D721Med (cell line): ENCODE data around the gene LNP1.
A peak's percentile ranks its signal among the peaks of the same experiment; 100 is the strongest.
"Not testable (repeated sequence)": the region's sequence is repeated elsewhere in the genome, so short reads cannot be mapped to it uniquely, and the experiment has no call there.

Experiments used
- DNase-seq: peaks from one replicate; pipeline ENCODE4 v3.0.0; 2011; ENCODE audit warnings: low spot score; ENCODE audit not compliant: insufficient read length
- FAIRE-seq: peaks from 2 replicates; lab custom pipeline; 2011; peaks lifted over from hg19 to GRCh38; lab: Jason Lieb, UNC
- TF ChIP-seq, protein P1 (sequence below): IDR thresholded peaks from 2 replicates; pipeline ENCODE4 v1.5.1; 2012; ENCODE audit warnings: mild to moderate bottlenecking, control low read depth; ENCODE audit not compliant: insufficient read depth; ENCODE audit errors: missing control alignments

Gene LNP1

DNA sequence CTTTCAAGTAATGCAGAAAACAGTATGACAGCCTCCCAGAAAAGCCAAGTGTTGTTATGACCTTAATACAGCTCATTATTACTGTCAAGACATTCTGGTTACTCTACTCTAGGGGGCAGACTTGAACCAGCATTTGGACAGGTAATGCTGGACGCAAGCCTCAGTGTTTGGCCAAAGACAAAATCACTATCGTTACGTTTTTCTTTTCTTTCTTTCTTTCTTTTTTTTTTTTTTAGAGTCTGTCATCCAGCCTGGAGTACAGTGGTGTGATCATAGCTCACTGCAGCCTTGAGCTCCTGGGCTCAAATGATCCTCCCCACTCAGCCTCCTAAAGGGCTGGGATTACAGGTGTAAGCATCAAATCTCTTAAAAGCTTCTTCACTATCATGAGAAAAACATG, 61.7 kb downstream of the LNP1 start:
- no peak for FAIRE-seq
- TF ChIP-seq, protein P1, sequence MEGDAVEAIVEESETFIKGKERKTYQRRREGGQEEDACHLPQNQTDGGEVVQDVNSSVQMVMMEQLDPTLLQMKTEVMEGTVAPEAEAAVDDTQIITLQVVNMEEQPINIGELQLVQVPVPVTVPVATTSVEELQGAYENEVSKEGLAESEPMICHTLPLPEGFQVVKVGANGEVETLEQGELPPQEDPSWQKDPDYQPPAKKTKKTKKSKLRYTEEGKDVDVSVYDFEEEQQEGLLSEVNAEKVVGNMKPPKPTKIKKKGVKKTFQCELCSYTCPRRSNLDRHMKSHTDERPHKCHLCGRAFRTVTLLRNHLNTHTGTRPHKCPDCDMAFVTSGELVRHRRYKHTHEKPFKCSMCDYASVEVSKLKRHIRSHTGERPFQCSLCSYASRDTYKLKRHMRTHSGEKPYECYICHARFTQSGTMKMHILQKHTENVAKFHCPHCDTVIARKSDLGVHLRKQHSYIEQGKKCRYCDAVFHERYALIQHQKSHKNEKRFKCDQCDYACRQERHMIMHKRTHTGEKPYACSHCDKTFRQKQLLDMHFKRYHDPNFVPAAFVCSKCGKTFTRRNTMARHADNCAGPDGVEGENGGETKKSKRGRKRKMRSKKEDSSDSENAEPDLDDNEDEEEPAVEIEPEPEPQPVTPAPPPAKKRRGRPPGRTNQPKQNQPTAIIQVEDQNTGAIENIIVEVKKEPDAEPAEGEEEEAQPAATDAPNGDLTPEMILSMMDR: peak; percentile 87

DNA sequence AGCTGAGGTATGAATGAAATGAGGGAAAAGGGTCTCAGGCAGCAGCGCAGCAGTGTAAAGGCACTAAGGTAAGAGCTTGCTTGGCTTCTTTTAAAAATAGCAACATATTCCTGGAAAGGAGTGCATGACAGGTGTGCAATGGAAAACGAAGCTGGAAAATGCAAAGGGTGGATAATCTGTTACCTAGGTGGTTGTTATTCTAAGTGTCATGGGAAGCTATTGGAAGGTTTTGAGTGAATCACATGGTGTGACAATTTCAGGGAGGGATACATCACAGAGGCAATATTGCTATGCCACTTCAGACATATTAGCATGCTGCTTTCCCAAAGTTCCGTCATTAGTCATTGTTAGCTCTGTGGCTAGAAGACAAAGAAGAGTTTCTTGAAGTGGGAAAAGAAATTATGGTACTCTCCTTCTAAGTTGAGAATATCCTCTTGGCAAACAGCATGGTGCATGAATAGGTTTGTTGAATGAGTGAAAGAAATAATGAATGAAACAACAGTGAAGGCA, 62.4 kb downstream of the LNP1 start:
- TF ChIP-seq, protein P1: no peak
- no peak for FAIRE-seq
- DNase-seq: no peak

More for the DNA sequence above, 61.7 kb downstream of the LNP1 start:
- DNase-seq: no peak

DNA sequence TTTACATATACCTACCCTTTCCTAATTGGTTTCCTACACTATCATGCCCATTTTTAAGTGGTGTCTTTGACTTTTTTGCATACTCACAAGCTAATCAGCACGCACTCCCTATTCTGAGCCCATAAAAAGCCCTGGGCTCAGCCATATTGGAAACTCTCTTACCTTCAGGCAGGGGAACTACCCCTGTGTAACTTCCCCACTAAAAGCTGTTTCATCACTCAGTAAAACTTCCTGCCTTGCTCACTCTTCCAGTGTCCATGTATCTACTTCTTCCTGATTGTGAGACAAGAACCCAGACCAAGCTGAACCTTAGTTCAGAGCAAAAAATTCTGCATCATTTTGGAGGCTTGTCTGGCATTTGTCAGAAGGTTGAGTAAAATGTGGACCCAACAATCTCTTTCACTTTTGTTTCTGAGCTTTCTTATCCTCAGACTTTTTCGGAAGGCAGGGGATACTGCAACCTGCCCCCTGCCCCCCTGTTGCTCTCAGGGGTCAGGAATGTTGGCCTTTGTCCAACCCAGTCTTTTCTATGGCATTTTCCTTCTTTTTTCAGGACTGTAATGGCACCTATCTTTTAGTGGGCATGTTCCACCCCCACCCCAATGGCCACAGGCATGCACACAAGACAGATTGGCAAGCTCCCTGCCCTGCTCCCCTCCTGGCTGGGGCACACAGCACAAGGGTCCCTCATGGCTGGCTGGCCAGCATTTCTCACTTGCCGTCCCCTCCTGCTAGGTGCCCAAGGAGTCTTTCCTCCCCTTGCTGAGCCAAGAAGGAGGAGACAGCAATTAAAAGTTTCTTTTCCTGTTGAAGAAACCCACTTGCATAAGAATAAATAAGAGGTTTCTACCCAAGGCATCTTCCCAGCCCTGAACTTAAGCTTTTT, 64.8 kb downstream of the LNP1 start:
- FAIRE-seq (no peak), DNase-seq (no peak)
- TF ChIP-seq, protein P1: no peak

DNA sequence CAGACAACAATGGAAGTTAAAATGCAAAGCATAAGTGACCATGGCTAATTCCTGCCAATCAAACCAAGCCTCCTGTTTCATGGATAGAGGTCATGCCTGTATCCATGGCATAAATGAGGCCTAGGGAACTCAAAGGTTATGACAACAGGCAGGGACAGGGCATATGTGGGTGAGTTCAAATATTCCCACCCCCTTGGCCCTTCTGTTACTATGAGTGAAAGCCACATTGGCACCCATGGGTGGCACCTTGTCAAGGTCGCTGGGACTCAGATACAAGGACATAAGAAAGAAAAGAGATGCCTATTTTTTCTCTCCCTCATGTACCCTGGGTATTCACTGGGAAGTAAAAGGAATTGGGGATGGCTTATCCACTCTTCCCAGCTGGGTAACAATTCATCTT, 65.8 kb downstream of the LNP1 start:
- TF ChIP-seq, protein P1: no peak
- FAIRE-seq (no peak), DNase-seq (no peak)

DNA sequence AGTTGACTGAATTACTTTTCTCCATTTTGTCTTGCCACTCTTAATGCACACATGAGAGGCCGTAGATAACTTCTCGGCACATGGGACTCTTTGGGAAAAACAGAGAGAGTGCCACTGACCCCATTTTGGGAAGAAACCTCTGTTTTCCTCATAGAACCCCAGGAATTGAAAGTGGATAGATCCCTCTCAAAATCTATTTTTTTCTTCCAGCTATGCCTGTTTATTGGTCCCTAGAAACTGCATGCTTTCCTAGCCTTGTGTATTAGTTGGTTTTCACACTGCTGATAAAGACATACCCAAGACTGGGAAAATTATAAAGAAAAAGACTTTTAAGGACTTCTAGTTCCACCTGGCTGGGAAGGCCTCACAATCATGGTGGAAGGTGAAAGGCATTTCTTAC, 67.3 kb downstream of the LNP1 start:
- TF ChIP-seq, protein P1: no peak
- DNase-seq (no peak), FAIRE-seq (no peak)

DNA sequence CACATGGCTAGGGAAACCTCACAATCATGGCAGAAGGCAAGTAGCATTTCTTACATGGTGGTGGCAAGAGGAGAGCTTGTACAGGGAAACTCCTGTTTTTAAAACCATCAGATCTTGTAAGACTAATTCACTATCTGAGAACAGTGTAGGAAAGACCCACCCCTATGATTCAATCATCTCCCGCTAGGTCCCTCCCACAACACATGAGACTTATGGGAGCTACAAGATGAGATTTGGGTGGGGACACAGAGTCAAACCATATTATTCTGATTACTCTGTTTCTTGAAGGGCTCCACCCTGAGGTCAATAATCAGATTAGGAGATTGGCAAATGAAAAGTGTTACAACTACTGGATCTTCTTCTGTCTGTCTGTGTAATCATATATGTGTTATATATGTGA, 69.6 kb downstream of the LNP1 start:
- FAIRE-seq (no peak), DNase-seq (no peak)
- TF ChIP-seq, protein P1: no peak

DNA sequence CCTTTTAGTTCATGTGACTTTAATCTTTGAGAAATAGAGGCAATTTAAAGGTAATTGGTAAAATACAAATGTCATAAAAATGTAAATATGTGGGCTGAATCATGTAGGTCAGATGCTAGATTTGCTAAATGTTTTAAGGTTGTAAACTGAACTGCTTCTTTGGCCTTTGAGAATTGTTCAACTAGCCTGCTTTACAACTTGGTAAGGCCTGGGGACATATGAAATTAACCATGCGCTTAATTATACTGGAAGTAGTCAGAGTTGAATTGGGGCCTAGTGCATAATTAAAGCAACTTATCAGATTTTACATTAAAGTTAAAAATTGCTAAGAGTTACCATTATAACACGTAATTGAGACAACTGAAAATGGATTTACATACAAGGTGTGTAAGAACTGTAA, 70.1 kb downstream of the LNP1 start:
- no peak for FAIRE-seq
- no peak for DNase-seq
- TF ChIP-seq, protein P1: no peak

DNA sequence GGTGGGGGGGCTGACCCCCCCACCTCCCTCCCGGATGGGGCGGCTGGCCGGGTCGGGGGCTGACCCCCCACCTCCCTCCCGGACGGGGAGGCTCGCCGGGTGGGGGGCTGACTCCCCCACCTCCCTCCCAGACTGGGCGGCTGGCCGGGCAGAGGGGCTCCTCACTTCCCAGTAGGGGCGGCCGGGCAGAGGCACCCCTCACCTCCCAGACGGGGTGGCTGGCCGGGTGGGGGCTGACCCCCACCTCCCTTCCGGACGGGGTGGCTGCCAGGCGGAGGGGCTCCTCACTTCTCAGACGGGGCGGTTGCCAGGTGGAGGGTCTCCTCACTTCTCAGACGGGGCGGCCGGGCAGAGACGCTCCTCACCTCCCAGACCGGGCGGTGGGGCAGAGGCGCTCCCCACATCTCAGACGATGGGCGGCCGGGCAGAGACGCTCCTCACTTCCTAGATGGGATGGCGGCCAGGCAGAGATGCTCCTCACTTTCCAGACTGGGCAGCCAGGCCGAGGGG, 76.6 kb downstream of the LNP1 start:
- DNase-seq, FAIRE-seq: not testable (repeated sequence)

DNA sequence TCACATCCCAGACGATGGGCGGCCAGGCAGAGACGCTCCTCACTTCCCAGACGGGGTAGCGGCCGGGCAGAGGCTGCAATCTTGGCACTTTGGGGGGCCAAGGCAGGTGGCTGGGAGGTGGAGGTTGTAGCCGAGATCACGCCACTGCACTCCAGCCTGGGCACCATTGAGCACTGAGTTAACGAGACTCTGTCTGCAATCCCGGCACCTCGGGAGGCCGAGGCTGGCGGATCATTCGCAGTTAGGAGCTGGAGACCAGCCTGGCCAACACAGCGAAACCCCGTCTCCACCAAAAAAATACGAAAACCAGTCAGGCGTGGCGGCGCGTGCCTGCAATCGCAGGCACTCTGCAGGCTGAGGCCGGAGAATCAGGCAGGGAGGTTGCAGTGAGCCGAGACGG, 77.2 kb downstream of the LNP1 start:
- DNase-seq, FAIRE-seq: not testable (repeated sequence)
